Endothelial cell of umbilical vein (primary cell): Measurements from ENCODE around the gene OR5AR1. TPM values are rescaled to one million over a fixed set of nuclear protein-coding genes. Genes with fewer than 3 reads are reported as not detected.

ENCODE experiments used
- BruUV-seq: library from RNA; stranded (reverse); fragments of 400-500 nt; replicated peaks from 2 replicates; lab custom pipeline; 2021; lab: Mats Ljungman, UMichigan
- CTCF ChIA-PET: fragments of 300-600, 350-600 bp; sonication (Branson Sonifier 250); formaldehyde crosslinking; loops from one replicate; lab custom pipeline; 2021; ENCODE audit warnings: antibody characterized with exemption, inconsistent platforms; lab: Charles Lee
- POLR2A ChIA-PET: fragments of 300-600, 350-600 bp; sonication (Branson Sonifier 250); formaldehyde crosslinking; loops from one replicate; lab custom pipeline; 2021; ENCODE audit warnings: antibody characterized with exemption, inconsistent platforms; lab: Charles Lee
- DNase-seq: peaks from one replicate; pipeline ENCODE4 v3.0.0-alpha.2; 2011; ENCODE audit warnings: low read depth, low spot score
- FAIRE-seq: peaks from 2 replicates; lab custom pipeline; 2011; peaks lifted over from hg19 to GRCh38; lab: Jason Lieb, UNC
- H2AFZ ChIP-seq: 2 replicates; pipeline ENCODE4 v1.6.0; 2012; ENCODE audit warnings: low read depth, low read length, control low read depth, inconsistent platforms
- H3K27ac ChIP-seq: 2 replicates; pipeline ENCODE4 v1.5.1; 2011; ENCODE audit warnings: low read depth, mild to moderate bottlenecking, control low read depth, low read length, moderate library complexity; ENCODE audit not compliant: insufficient read depth
- H3K27me3 ChIP-seq, 2 experiments: 2 replicates each; pipeline versions ENCODE4 v1.6.0 to v1.6.1; 2011; ENCODE audit warnings: low read length in 2 of 2, mixed read lengths in 1 of 2; ENCODE audit not compliant: control insufficient read depth in 2 of 2, insufficient read depth in 2 of 2
- H3K36me3 ChIP-seq, 2 experiments: 2 replicates in 1 of 2; 3 replicates in 1 of 2; pipeline ENCODE4 v1.5.1; 2011; ENCODE audit warnings: low read length in 2 of 2, mild to moderate bottlenecking in 1 of 2, moderate library complexity in 1 of 2; ENCODE audit not compliant: control insufficient read depth in 2 of 2, insufficient read depth in 2 of 2; ENCODE audit errors: extremely low read depth in 1 of 2
- H3K4me1 ChIP-seq: 3 replicates; pipeline ENCODE4 v1.5.1; 2011; ENCODE audit warnings: mild to moderate bottlenecking, low read length; ENCODE audit not compliant: control insufficient read depth, insufficient read depth; ENCODE audit errors: extremely low read depth
- H3K4me2 ChIP-seq: 2 replicates; pipeline ENCODE4 v1.6.1; 2011; ENCODE audit warnings: low read length, control low read depth, mixed read lengths; ENCODE audit not compliant: insufficient read depth
- H3K4me3 ChIP-seq, 3 experiments: fragments of 200-600 bp in 1 of 3; sonication (generic), shearing (Covaris generic) in 1 of 3; replicated peaks in 1 of 3; 2 replicates each; pipeline ENCODE4 v1.5.1; 2011 to 2016; ENCODE audit warnings: control low read depth in 3 of 3, low read length in 3 of 3, mild to moderate bottlenecking in 2 of 3, inconsistent platforms in 1 of 3, low read depth in 1 of 3, moderate library complexity in 1 of 3; ENCODE audit not compliant: insufficient read depth in 1 of 3
- H3K79me2 ChIP-seq: 2 replicates; pipeline ENCODE4 v1.6.0; 2012; ENCODE audit warnings: low read length, inconsistent platforms; ENCODE audit not compliant: control insufficient read depth, insufficient read depth
- H3K9ac ChIP-seq: replicated peaks from 2 replicates; pipeline ENCODE3; 2011; ENCODE audit warnings: low read length, control low read depth; ENCODE audit not compliant: insufficient read depth; ENCODE audit errors: extremely low read depth
- H3K9me1 ChIP-seq: replicated peaks from 3 replicates; pipeline ENCODE4 v1.6.0; 2011; ENCODE audit warnings: mild to moderate bottlenecking, low read length; ENCODE audit not compliant: control insufficient read depth, insufficient read depth; ENCODE audit errors: extremely low read depth
- H3K9me3 ChIP-seq: replicated peaks from 2 replicates; pipeline ENCODE4 v1.5.1; 2012; ENCODE audit warnings: low read length, inconsistent platforms; ENCODE audit not compliant: control insufficient read depth, insufficient read depth
- H4K20me1 ChIP-seq: replicated peaks from 2 replicates; pipeline ENCODE3; 2011; ENCODE audit warnings: mild to moderate bottlenecking, low read length; ENCODE audit not compliant: control insufficient read depth, insufficient read depth; ENCODE audit errors: extremely low read depth
- CTCF ChIP-seq, 2 donors: IDR thresholded peaks; 1 replicate in 1 of 2; 2 replicates in 1 of 2; pipeline ENCODE4 v1.5.1; 2011; ENCODE audit warnings: low read length in 2 of 2, mild to moderate bottlenecking in 2 of 2, moderate library complexity in 2 of 2, control low read depth in 1 of 2, inconsistent platforms in 1 of 2, low read depth in 1 of 2; ENCODE audit not compliant: insufficient read depth in 1 of 2; ENCODE audit errors: extremely low read depth in 1 of 2
- EZH2 ChIP-seq: IDR thresholded peaks from 2 replicates; pipeline ENCODE4 v1.6.1; 2012; ENCODE audit warnings: borderline replicate concordance, low read depth, mild to moderate bottlenecking, moderate library complexity, low read length, inconsistent platforms; ENCODE audit not compliant: severe bottlenecking
- FOS ChIP-seq: IDR thresholded peaks from 2 replicates; pipeline ENCODE4 v1.6.1; 2011; ENCODE audit warnings: mild to moderate bottlenecking, low read length, moderate library complexity, borderline replicate concordance; ENCODE audit not compliant: insufficient read depth
- MAX ChIP-seq: IDR thresholded peaks from 2 replicates; pipeline ENCODE4 v1.6.1; 2011; ENCODE audit not compliant: insufficient read depth, insufficient read length
- MYC ChIP-seq: IDR thresholded peaks from one replicate; pipeline ENCODE4 v1.6.1; 2011; ENCODE audit warnings: mild to moderate bottlenecking, low read depth, low read length
- POLR2A ChIP-seq: IDR thresholded peaks from 2 replicates; pipeline ENCODE4 v1.6.1; 2012; ENCODE audit warnings: low read depth, mild to moderate bottlenecking, control low read depth, low read length
- POLR2AphosphoS5 ChIP-seq: IDR thresholded peaks from 2 replicates; pipeline ENCODE4 v1.6.1; 2012; ENCODE audit warnings: low read depth, mild to moderate bottlenecking, control low read depth, low read length, moderate library complexity; ENCODE audit not compliant: insufficient read depth
- dilution Hi-C: fragments of 300-500 bp; cut with MboI; formaldehyde crosslinking; loops from one replicate; pipeline ENCODE4 v1.15.0; 2019; ENCODE audit warnings: low sequenced_read_pairs; ENCODE audit not compliant: extremely low pct_ligation_motif_present
- intact Hi-C: fragments of 100-400 bp; cut with micrococcal nuclease; formaldehyde crosslinking; loops from one replicate; pipeline ENCODE4 v1.10.0; 2022
- polyA plus RNA-seq, 4 experiments: library from polyadenylated mRNA; depleted of rRNA in 3 of 4; stranded (reverse) in 3 of 4; unstranded in 1 of 4; fragments of >200 nt; gene quantifications; 2 replicates each; pipeline versions ENCODE4 v1.2.1 to v1.2.3, GENCODE V29; 2011 to 2012; ENCODE audit warnings: missing spikeins in 1 of 4
- total RNA-seq: library from RNA; stranded (reverse); gene quantifications from 2 replicates; pipeline ENCODE4 v1.2.3, GENCODE V29; 2021

The OR5AR1 gene
- total and polyA plus RNA-seq, 2 donors (not counting 3 experiments of a cell fraction or from before 2014, with no cell fraction given), result not detected

- Histone ChIP-seq H4K20me1 (no peaks in the 10 kb centered on the region), H3K4me3 (no peak overlapping the region), H3K9ac (no peak overlapping the region), H3K4me2 (no peak overlapping the region), H3K9me1 (no peaks in the 10 kb centered on the region), H3K27ac (no peak overlapping the region), H2AFZ (no peak overlapping the region), H3K36me3 (no peaks in the 10 kb centered on the region), H3K79me2 (no peaks in the 10 kb centered on the region), H3K4me1 (no peaks in the 10 kb centered on the region), H3K9me3 (peaks cover 1% of the 10 kb centered on the region), H3K27me3 (no peaks in the 10 kb centered on the region)
- intact Hi-C loops, result no loop called here
- BruUV-seq, result no TSS peak
- FAIRE-seq (no peak), DNase-seq (no peak)
- POLR2A ChIA-PET, result no interaction called here
- dilution Hi-C loops, result no loop called here
- CTCF ChIA-PET, result no interaction called here
- no peak for TF ChIP-seq MYC
- no peak for TF ChIP-seq CTCF (IDR thresholded peaks at IDR 0.05; ENCODE audit: extremely low read depth in 1 of 2, insufficient read depth in 1 of 2, low read depth in 1 of 2, low read length in 2 of 2)
- no peak for TF ChIP-seq POLR2AphosphoS5
- no peak for TF ChIP-seq POLR2A
- TF ChIP-seq FOS, result no peak
- TF ChIP-seq EZH2, result no peak
- TF ChIP-seq MAX, result no peak
Measured at GRCh38 chr11:56637500-56637899, 26.0 kb upstream of the OR5AR1 start.
